ENCODE data around the gene ZMYND8.
"Not testable (repeated sequence)": the region's sequence is repeated elsewhere in the genome, so short reads cannot be mapped to it uniquely, and the experiment has no call there.

The ZMYND8 gene

DNA sequence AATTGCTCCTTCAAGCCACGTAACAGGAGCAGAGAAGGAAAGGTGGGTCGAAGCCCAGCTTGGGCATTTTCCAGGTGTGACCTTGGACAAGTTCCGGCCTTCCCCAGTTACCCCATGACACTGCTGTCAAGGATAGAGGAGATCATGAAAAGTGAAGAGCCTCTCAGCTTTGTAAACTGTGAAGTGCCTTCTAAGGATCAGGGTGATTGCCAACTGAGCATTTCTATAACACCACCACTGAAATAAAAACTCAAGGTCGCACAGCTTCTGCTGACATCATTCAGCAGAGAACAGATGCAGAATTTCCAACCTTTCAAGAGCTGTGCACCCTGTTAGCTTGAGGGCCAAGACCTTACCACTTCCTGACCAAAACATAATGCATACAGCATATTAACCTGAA, 24.0 kb upstream of the ZMYND8 start:
- ATAC-seq (ENCODE audit: low read depth) (no peak), DNase-seq (ENCODE audit: low spot score in 2 of 2) (no peak)
- Mint-ChIP-seq H3K27me3 (no peaks in the 10 kb centered on the region), H3K4me3 (no peak overlapping the region), H3K36me3 (peaks cover 8% of the 10 kb centered on the region), H3K4me1 (peaks cover 11% of the 10 kb centered on the region), H3K9me3 (peaks cover 2% of the 10 kb centered on the region), H3K27ac (no peak overlapping the region)

DNA sequence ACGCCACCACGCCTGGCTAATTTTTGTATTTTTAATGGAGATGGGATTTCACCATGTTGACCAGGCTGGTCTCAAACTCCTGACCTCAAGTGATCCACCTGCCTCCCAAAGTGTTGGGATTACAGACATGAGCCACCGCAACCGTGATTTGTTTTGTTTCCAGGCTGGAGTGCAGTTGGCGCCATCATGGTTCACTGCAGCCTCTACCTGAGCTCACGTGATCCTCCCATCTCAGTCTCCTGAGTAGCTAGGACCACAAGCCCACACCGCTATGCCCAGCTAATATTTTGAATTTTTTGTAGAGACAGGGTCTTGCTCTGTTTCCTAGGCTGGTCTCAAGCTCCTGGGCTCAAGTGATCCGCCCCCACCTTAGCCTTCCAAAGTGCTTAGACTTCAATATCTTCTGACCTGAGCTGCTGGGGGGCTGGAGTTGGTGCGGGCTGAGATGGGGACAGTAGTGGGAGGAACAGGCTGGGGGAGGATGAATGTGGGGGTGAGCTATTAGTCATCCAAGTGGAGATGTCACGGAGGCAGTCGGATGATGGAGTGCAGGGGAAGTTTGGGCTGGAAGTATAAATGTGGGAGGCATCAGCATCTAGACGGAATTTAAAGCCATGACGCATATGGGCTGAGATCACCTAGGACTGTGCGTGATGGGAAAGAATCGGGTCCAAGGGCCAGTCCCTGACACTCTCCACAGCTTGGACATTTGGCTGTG, 23.1 kb upstream of the ZMYND8 start:
- Mint-ChIP-seq H3K27ac (no peak overlapping the region), H3K4me3 (no peak overlapping the region)

DNA sequence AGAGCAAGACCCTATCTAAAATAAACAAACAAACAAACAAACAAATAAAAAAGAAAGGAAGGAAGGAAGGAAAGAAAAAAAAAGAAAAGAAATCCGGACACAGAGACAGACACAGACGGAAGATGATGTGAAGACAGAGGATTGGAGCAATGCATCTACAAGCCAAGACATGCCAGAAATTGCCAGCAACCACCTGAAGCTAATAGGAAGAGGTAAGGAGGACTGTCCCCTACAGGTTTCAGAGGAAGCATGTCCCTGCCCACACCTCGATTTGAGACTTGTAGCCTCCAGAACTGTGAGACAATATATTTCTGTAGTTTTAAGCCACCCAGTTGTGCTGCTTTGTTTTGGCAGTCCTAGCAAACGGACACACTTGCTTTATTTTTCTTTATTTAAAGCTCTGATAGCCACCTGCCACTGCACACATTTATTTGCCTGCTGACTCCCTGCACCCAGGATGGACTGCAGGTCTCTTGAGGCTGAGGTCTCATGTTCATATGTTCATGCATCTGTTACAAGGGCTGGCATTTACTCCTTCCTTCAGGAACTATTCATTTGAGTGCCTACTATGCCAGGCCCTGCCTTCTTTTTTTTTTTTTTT, 20.7 kb upstream of the ZMYND8 start:
- Mint-ChIP-seq H3K4me1 (peaks cover 6% of the 10 kb centered on the region), H3K4me3 (no peak overlapping the region), H3K36me3 (peaks cover 4% of the 10 kb centered on the region), H3K27me3 (no peaks in the 10 kb centered on the region), H3K27ac (no peak overlapping the region), H3K9me3 (no peaks in the 10 kb centered on the region)
- no peak for ATAC-seq (ENCODE audit: low read depth)
- DNase-seq (ENCODE audit: low spot score in 2 of 2): no peak

More for the DNA sequence above, 23.1 kb upstream of the ZMYND8 start:
- no peaks in the 10 kb centered on the region for H3K9me3 Mint-ChIP-seq
- H3K4me1 Mint-ChIP-seq: peaks cover 8% of the 10 kb centered on the region
- no peaks in the 10 kb centered on the region for H3K27me3 Mint-ChIP-seq
- no peak for ATAC-seq (ENCODE audit: low read depth)
- peaks cover 5% of the 10 kb centered on the region for H3K36me3 Mint-ChIP-seq
- DNase-seq (ENCODE audit: low spot score in 2 of 2): no peak

DNA sequence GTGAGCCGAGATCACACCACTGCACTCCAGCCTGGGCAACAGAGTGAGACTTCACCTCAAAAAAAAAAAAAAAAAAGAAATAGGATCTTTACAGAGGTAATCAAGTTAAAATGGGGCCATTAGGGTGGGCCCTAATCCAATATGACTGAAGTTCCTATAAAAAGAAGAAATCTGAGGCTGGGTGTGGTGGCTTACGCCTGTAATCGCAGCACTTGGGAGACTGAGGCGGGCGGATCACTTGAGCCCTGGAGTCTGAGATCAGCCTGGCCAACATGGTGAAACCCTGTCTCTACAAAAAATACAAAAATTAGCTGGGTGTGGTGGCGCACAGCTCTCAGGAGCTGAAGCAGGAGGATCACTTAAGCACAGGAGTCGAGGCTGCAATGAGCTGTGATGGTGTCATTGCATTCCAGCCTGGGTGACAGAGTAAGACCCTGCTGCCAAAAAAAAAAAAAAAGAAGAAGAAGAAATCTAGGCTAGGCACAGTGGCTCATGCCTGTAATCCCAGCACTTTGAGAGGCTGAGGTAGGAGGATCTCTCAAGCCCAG, 19.7 kb upstream of the ZMYND8 start:
- not testable (repeated sequence) for H3K27me3 Mint-ChIP-seq; H3K9me3 Mint-ChIP-seq; DNase-seq (ENCODE audit: low spot score in 2 of 2); H3K4me3 Mint-ChIP-seq; ATAC-seq (ENCODE audit: low read depth); H3K27ac Mint-ChIP-seq; H3K4me1 Mint-ChIP-seq; H3K36me3 Mint-ChIP-seq

DNA sequence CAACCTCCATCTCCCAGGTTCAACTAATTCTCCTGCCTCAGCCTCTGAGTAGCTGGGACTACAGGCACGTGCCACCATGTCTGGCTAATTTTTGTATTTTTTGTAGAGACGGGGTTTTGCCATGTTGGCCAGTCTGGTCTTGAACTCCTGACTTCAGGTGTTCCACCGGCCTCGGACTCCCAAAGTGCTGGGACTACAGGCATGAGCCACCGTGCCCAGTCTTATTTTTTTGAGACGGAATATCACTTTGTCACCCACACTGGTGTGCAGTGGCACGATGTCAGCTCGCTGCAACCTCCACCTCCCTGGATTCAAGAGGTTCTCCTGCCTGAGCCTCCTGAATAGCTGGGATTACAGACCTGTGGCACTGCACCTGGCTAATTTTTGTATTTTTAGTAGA, 17.6 kb upstream of the ZMYND8 start:
- not testable (repeated sequence) for H3K4me3 Mint-ChIP-seq, H3K36me3 Mint-ChIP-seq

DNA sequence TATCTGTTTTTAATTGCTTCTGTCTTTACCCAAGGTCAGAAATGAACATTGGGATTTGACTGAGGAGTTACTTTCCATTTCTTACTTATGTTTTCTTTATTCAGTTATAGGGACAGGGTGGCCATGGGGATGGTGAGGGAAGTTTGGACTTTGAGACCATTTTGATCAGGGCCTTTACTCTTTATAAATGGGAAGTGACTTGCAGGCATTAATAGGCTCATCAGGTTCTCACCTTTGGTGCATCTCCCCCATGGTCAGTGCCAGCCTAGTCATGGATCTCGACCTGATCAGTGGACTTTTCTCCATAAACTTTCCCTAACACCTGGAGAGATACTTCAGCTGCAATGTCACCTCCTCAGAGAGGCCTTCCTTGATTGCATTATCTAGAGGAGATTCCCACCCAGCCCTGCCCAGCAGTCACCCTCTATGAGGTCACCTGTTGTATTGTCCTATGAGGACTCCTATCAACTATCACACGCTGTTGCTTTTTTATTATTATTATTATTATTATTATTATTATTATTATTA, 16.8 kb upstream of the ZMYND8 start:
- Mint-ChIP-seq H3K36me3 (no peaks in the 10 kb centered on the region), H3K9me3 (no peaks in the 10 kb centered on the region), H3K27me3 (no peaks in the 10 kb centered on the region), H3K27ac (no peak overlapping the region), H3K4me1 (peaks cover 6% of the 10 kb centered on the region), H3K4me3 (no peak overlapping the region)
- DNase-seq (ENCODE audit: low spot score in 2 of 2) (no peak), ATAC-seq (ENCODE audit: low read depth) (no peak)

More for the DNA sequence above, 17.6 kb upstream of the ZMYND8 start:
- not testable (repeated sequence) for H3K27me3 Mint-ChIP-seq; DNase-seq (ENCODE audit: low spot score in 2 of 2); H3K4me1 Mint-ChIP-seq; ATAC-seq (ENCODE audit: low read depth); H3K9me3 Mint-ChIP-seq; H3K27ac Mint-ChIP-seq

DNA sequence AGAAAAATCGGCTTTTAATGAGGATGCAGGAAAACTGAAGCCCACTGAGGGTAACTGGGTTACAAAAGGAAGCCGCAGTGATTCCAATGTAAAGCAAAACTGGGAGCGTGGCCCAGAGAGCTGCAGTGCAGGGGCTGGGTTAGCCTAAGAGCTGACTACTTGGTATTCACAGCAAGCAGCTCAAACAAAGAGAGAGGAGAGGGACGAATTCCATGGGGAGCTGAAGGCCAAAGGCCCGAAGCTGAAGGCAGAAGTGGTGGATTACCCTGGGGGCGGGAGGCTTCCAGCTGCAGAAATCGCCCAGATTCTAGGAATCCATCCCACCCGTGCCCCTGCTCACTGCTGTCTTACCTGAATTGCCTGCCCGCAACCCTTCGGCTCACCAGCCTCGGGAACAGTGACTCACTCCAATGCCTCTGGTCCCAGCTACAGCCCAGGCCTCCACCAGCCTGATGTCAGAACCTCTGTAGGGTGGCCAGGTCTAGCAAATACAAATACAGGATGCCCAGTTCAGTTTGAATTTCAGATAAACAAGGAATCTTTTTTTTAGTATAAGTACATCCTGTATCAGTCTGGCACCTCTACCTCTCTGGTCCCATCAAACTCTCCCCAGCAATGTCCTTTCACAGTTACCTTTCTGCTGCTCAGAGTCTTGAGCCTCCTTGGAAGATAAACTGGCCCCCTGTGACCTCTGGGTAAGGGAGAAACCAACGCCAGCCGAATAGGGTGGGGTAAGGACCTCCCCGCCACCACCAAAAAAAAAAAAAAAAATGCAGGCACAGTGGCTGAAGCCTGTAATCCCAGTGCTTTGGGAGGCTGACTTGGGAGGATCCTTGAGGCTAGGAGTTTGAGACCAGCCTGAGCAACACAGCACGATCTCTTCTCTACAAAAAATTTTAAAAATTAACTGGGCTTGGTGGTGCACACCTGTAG, 14.6 kb upstream of the ZMYND8 start:
- no peak for DNase-seq (ENCODE audit: low spot score in 2 of 2)
- H3K36me3 Mint-ChIP-seq: no peaks in the 10 kb centered on the region
- no peaks in the 10 kb centered on the region for H3K27me3 Mint-ChIP-seq
- no peak overlapping the region for H3K4me3 Mint-ChIP-seq
- no peak overlapping the region for H3K27ac Mint-ChIP-seq
- peaks cover 3% of the 10 kb centered on the region for H3K4me1 Mint-ChIP-seq
- ATAC-seq (ENCODE audit: low read depth): no peak
- H3K9me3 Mint-ChIP-seq: no peaks in the 10 kb centered on the region

DNA sequence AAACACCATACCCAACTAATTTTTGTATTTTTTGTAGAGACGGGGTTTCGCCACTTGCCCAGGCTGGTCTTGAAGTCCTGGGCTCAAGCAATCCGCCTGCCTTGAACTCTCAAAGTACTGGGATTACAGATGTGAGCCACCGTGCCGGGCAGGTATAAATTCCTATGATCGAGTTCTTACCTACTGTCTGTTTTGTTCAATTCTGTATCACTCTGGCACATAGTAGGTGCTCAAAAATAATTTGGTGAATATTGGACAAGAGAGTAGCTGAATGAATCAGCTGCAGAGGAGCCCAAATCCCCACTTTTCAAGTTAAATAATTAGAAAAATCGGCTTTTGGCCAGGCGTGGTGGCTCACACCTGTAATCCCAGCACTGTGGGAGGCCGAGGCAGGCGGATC, 13.7 kb upstream of the ZMYND8 start:
- H3K9me3 Mint-ChIP-seq: no peaks in the 10 kb centered on the region
- no peak for ATAC-seq (ENCODE audit: low read depth)
- H3K4me3 Mint-ChIP-seq: no peak overlapping the region
- no peaks in the 10 kb centered on the region for H3K36me3 Mint-ChIP-seq
- H3K27me3 Mint-ChIP-seq: no peaks in the 10 kb centered on the region
- peaks cover 3% of the 10 kb centered on the region for H3K4me1 Mint-ChIP-seq
- no peak overlapping the region for H3K27ac Mint-ChIP-seq
- DNase-seq (ENCODE audit: low spot score in 2 of 2): no peak

DNA sequence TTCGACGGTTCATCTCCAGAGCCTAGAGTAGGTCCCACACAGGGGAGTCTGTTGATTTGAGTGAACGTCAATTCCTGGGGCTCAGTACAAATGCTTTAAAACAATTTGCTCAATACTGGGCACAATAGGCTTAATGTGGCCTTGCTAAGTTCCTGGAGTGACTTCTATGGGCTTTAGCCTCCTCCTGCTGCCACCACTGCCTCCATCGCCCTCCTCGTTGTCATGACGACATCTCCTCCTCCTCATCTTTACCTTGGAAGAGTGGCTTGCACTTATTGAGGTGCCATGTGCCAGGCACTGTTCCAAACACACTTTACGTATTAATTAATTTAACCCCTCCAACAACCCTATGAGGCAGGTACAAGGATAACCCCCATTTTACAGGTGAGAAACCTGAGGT, 11.8 kb upstream of the ZMYND8 start:
- no peak overlapping the region for H3K4me3 Mint-ChIP-seq
- H3K4me1 Mint-ChIP-seq: peaks cover 3% of the 10 kb centered on the region
- no peak overlapping the region for H3K27ac Mint-ChIP-seq
- no peaks in the 10 kb centered on the region for H3K9me3 Mint-ChIP-seq
- H3K36me3 Mint-ChIP-seq: no peaks in the 10 kb centered on the region
- H3K27me3 Mint-ChIP-seq: no peaks in the 10 kb centered on the region
- DNase-seq (ENCODE audit: low spot score in 2 of 2) (no peak), ATAC-seq (ENCODE audit: low read depth) (no peak)

DNA sequence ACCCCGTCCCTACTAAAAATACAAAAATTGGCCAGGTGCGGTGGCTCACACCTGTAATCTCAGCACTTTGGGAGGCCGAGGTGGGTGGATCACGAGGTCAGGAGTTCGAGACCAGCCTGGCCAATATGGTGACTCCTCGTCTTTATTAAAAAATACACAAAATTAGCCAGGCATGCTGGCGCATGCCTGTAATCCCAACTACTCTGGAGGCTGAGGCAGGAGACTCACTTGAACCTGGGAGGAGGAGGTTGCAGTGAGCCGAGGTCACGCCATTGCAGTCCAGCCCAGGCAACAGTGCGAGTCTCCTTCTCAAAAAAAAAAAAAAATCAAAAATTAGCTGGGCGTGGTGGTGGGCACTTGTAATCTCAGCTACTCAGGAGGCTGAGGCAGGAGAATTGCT, 9.8 kb upstream of the ZMYND8 start:
- H3K36me3 Mint-ChIP-seq; H3K27me3 Mint-ChIP-seq; H3K27ac Mint-ChIP-seq; H3K4me1 Mint-ChIP-seq; ATAC-seq (ENCODE audit: low read depth); H3K4me3 Mint-ChIP-seq; H3K9me3 Mint-ChIP-seq; DNase-seq (ENCODE audit: low spot score in 2 of 2): not testable (repeated sequence)

DNA sequence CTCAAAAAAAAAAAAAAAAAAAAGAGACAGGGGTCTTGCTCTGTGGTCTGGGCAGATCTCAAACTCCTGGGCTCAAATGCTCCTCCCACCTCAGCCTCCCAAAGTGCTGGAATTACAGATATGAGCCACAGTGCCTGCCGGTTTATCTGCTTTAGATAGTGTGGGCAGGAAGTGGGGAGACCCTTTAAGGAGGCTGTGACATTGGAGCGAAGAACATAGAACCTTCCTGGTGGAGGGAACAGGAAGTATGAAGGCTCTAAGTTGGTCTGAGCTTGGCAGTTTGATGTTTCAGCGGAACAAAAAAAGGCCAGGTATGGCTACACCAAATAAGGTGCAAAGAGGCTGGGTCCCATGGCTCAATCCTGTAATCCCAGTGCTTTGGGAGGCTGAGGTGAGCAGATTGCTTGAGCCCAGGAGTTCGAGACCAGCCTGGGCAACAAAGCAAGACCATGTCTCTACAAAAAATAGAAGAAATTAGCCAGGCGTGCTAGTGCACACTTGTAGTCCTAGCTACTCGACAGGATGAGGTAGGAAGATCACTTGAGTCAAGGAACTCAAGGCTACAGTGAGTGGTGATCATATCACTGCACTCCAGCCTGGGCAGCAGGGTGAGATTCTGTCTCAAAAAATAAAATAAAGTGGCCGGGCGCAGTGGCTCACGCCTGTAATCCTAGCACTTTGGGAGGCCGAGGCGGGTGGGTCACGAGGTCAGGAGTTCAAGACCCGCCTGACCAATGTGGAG, 8.7 kb upstream of the ZMYND8 start:
- Mint-ChIP-seq H3K9me3 (no peaks in the 10 kb centered on the region), H3K27ac (no peak overlapping the region), H3K36me3 (no peaks in the 10 kb centered on the region), H3K4me1 (peaks cover 20% of the 10 kb centered on the region), H3K4me3 (no peak overlapping the region), H3K27me3 (no peaks in the 10 kb centered on the region)
- no peak for ATAC-seq (ENCODE audit: low read depth)
- no peak for DNase-seq (ENCODE audit: low spot score in 2 of 2)

DNA sequence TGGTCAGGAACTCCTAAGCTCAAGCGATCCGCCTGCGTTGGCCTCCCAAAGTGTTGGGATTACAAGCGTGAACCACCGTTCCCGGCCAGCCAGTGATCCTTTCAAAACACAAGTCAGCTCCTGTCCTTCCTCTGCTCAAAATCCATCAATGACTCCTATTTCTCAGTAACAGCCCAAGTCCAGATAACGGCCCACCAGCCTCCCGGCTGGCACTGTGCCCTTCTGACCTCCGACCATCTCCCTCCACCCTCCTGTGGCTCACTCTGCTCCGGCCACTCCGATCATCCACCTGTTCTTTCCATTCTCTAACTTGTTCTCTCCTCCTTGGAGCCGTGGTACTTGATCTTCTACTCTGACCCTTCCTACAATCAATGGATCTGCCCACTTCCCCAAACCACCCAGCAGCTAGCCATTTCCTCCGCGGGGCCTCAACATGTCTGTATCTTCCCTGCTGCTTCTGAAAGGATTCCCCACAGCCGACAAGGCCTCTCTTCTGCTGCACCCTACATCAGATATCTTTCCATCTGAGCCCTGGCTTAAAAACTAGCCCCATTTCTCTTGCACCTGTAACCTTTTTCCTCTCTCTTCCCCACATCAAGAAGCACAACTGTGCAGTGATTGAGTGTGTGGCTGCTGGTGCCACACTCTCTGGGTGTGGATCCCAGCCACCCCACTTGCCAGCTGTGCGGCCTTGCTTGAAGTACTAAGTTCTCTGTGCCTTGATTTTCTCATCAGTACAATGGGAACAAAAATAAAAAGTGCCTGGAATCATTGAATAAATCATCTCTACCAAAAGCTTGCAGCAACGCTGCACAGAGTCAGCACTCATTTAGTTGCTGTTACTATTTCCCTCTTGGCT, 6.1 kb upstream of the ZMYND8 start:
- H3K27ac Mint-ChIP-seq: peak overlapping the region; percentile 4
- no peaks in the 10 kb centered on the region for H3K36me3 Mint-ChIP-seq
- no peaks in the 10 kb centered on the region for H3K27me3 Mint-ChIP-seq
- H3K4me3 Mint-ChIP-seq: no peak overlapping the region
- H3K4me1 Mint-ChIP-seq: peaks cover 38% of the 10 kb centered on the region
- no peak for ATAC-seq (ENCODE audit: low read depth)
- no peak for DNase-seq (ENCODE audit: low spot score in 2 of 2)
- H3K9me3 Mint-ChIP-seq: no peaks in the 10 kb centered on the region
